HL-60 (cell line): ENCODE results near the gene LYAR.
A peak's percentile ranks its signal among the peaks of the same experiment; 100 is the strongest.
"Not testable (repeated sequence)": the region's sequence is repeated elsewhere in the genome, so short reads cannot be mapped to it uniquely, and the experiment has no call there.

Source experiments
- DNase-seq, 2 experiments: peaks; one replicate each; pipeline ENCODE4 v3.0.0-alpha.2; 2010 to 2020; ENCODE audit warnings: low read depth in 1 of 2, low spot score in 1 of 2
- H3K27ac ChIP-seq: fragments of 250-450 bp; sonication (Bioruptor Pico); replicated peaks from 2 replicates; pipeline ENCODE4 v1.5.1; 2020; ENCODE audit warnings: mild to moderate bottlenecking, moderate library complexity
- H3K27me3 ChIP-seq: fragments of 250-450 bp; sonication (Bioruptor Pico); 2 replicates; pipeline ENCODE4 v1.5.1; 2021; ENCODE audit warnings: mild to moderate bottlenecking, moderate library complexity; ENCODE audit not compliant: insufficient read depth, poor library complexity, severe bottlenecking
- H3K4me3 ChIP-seq: replicated peaks from 2 replicates; pipeline ENCODE4 v1.5.1; 2011; ENCODE audit warnings: mild to moderate bottlenecking, control low read depth, low read length; ENCODE audit not compliant: insufficient read depth
- GABPA ChIP-seq: IDR thresholded peaks from 2 replicates; pipeline ENCODE4 v1.6.1; 2012; ENCODE audit warnings: low read depth
- POLR2AphosphoS5 ChIP-seq: IDR thresholded peaks from 2 replicates; pipeline ENCODE4 v1.6.1; 2012; ENCODE audit warnings: low read depth
- REST ChIP-seq: IDR thresholded peaks from 2 replicates; pipeline ENCODE4 v1.6.1; 2012; ENCODE audit warnings: low read depth; ENCODE audit not compliant: insufficient replicate concordance
- SPI1 ChIP-seq: IDR thresholded peaks from 2 replicates; pipeline ENCODE4 v1.6.1; 2012; ENCODE audit warnings: low read depth, mild to moderate bottlenecking, borderline replicate concordance
- TF ChIP-seq, protein P1 (sequence below): IDR thresholded peaks from one replicate; pipeline ENCODE4 v1.5.1; 2011; ENCODE audit warnings: low read length, control low read depth, inconsistent platforms; ENCODE audit not compliant: insufficient read depth

LYAR gene

GRCh38 chr4:4248029-4248884, 41.7 kb downstream of the LYAR start, which contains the start of gene TMEM128:
TMEM128 (minus strand) TSS chr4:4248223; CDS start chr4:4248202, 21 bp downstream.
- H3K4me3 ChIP-seq = peak within 1 kb of the TSS; percentile 66
- peak; percentile 92 for TF ChIP-seq POLR2AphosphoS5
- peak; percentile 57 for TF ChIP-seq REST
- peak; percentile 93 for TF ChIP-seq GABPA
- TF ChIP-seq SPI1 = no peak
- DNase-seq = peak; percentile 88 to 91
- peaks cover 2% of the 10 kb centered on the region for H3K27me3 ChIP-seq
- peak within 1 kb of the TSS; percentile 90 for H3K27ac ChIP-seq

DNA sequence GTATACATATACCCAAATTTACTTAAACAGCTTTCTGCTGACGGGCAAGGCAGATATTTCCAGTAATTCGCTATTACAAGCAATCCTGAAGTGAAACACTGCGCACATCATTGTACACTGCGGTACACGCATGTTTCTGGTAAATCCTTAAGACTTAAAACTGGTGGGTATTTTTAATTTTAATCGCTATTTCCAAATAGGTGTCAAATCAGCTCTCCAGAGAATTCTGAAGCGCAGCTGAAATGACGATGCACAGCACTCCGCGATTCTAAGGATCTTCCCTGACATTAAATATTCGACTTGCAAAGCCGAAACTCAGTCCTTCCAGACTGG, 42.3 kb downstream of the LYAR start:
- peak overlapping the region; percentile 66 for H3K4me3 ChIP-seq
- H3K27ac ChIP-seq = peak overlapping the region; percentile 90
- no peak for DNase-seq
- TF ChIP-seq, protein P1, sequence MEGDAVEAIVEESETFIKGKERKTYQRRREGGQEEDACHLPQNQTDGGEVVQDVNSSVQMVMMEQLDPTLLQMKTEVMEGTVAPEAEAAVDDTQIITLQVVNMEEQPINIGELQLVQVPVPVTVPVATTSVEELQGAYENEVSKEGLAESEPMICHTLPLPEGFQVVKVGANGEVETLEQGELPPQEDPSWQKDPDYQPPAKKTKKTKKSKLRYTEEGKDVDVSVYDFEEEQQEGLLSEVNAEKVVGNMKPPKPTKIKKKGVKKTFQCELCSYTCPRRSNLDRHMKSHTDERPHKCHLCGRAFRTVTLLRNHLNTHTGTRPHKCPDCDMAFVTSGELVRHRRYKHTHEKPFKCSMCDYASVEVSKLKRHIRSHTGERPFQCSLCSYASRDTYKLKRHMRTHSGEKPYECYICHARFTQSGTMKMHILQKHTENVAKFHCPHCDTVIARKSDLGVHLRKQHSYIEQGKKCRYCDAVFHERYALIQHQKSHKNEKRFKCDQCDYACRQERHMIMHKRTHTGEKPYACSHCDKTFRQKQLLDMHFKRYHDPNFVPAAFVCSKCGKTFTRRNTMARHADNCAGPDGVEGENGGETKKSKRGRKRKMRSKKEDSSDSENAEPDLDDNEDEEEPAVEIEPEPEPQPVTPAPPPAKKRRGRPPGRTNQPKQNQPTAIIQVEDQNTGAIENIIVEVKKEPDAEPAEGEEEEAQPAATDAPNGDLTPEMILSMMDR = no peak
- TF ChIP-seq SPI1 (no peak), GABPA (no peak), POLR2AphosphoS5 (no peak), REST (no peak)
- H3K27me3 ChIP-seq = no peaks in the 10 kb centered on the region

DNA sequence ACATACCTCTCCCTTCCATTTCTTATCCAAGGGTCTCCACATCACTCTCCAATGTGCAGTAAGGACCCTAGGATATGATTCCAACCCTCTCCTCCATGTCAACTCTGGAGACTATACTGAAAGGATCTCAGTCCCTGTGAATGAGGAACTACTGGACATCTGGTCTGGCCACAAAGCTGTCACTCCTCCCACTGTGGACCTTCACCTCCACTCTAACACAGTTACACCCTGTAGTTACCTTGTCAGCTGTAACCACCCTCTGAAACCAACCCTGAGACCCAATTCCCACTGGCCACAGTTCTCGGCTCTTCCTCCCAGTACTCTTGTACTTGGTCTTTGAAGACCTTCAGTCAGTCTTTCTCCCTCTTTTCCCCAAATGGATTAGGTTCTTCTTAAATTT, 44.8 kb downstream of the LYAR start:
- no peak overlapping the region for H3K27ac ChIP-seq
- no peaks in the 10 kb centered on the region for H3K27me3 ChIP-seq
- H3K4me3 ChIP-seq = no peak overlapping the region
- no peak for TF ChIP-seq GABPA
- TF ChIP-seq, protein P1 = no peak
- no peak for TF ChIP-seq SPI1
- no peak for TF ChIP-seq REST
- no peak for TF ChIP-seq POLR2AphosphoS5
- DNase-seq = no peak

GRCh38 chr4:4239551-4239950, 50.4 kb downstream of the LYAR start:
- not testable (repeated sequence) for H3K27me3 ChIP-seq, H3K4me3 ChIP-seq, DNase-seq, H3K27ac ChIP-seq
